ENCODE measurements around the gene PSMG1.
"Not testable (repeated sequence)": the region's sequence is repeated elsewhere in the genome, so short reads cannot be mapped to it uniquely, and the experiment has no call there.

The PSMG1 gene

DNA sequence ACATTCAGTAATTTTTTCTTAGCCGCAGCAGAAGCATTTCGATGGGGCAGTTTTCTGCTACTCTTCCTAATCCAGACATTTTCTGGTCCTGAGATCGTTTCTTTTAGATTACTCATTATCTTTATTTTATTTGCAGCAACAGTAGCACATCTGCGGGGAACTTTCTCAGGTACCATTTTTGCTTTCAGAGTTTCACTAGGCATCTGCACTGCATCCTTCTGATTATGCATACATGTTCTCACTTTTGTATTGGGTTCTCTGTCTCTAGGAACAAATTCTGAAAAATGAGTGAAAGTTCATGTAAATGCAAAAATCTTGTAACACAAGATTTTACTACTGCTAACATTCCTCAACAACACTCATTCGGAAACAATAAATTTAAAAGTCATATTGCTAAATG lies 3.9 kb upstream of the PSMG1 start:
- no peak for DNase-seq

DNA sequence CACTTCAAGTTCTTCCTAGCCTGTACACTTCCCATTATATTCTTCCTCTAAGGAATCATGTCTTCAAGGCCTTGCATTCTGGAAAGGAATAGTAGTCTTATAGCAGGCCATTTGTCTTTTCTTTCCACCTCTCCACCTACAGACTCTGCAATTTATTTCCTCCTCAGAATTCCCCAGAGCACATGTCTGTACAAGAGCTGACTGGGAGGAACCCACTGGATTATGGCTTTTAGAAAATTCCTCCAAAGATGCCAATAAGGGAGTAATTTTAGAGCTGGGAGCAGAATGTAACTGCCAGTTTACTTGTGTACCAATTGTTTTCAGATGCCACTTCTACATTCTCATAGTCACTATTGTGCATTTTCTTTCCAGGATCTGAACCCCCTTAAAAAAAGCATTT lies 3.4 kb upstream of the PSMG1 start:
- DNase-seq = no peak

DNA sequence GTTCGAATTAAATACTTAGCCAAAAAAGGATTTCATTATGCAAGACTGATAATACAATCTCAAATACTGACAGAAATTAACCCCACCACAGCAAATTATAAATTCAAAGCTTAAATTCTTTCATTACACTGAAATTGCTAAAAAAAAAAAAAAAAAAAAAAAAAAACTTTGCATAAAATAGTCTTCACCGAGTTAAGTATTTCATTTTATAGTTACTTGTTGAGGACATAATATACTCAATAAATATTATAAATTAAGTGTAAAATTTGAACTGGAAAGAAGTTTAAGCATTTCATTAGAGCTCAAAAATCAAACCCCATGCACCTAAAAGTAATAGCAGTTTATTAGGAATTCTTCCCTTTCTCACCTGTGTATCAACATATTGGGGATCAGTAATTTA lies 1.9 kb upstream of the PSMG1 start:
- no peak for DNase-seq

DNA sequence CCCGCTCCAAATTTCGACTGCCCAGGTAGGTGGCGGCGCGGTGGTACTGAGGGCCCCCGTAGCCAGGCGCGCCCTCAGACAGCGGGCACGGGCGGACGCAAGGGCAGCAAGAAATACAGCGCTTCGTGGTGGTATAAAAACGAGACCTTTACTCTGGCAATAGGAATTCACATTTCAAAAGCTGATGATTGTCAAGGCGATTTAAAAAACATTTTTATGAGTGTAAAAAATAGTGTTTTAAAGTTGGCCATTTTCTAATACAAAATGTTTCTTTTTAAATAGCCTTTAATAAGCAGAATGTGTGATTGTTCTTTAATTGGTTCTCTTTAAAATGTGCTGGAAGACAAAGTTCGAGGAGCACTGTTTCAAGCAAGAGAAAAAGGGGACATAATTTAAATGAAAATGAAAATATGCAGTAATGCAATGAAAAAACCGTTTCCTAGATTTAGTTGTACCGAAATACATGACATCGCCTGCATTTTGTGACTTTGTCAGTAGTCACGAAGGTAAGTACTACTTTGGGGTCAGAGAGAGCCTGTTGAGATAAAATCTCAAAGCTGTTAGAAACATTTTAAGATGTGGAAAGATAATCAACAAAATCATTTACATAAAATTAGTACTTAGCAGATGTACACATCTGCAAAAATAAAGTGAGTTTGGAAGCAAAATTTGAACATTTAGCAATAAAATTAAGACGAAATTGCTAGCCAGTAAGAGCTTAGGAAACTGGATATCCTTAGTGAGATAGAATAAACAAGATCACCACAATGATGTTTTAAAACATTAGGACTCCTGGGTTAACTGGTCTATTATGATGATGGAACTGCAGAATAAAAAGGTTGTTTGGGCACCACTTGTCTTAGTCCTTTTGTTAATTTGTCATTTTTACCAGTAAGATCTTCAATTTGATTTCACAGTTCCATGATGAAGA lies 1.1 kb upstream of the PSMG1 start:
- DNase-seq = no peak

DNA sequence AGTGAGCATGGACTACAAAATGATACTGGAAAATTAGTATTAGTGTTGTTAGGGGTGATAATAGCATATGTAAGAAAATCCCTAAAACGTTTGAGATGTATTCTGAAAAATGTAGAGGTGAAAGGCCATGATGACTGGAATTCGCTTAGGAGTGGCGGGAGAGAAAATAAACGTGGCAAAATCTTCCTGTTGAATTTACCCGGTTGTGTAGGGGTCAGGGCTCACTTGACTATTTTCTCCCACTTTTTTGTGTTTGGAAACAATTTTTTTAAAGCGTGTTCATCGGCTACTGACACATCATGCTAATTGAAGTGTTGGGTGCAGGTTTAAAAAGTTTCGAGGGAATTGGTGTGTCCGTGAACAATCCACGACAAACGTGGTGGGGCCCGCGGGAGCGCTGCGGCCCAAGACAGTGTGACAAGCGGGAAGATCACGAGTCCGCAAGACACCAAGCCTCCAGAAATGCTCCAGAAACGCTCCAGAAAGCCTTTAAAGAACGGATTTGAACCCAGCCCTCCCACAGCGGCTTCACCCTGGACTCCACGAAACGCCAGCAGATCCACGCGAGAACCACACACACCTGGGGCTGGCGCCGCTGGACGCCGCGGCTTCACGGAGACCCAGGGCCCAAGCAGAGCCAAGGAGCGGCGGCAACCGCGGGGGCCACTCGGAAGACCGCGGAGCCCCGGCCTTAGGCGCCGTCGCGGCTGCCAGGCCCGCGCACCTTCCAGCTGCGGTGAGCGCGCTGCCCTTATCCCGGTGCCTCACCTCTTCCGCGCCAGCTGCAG lies 573 bp downstream of the PSMG1 start:
- no peak for DNase-seq

DNA sequence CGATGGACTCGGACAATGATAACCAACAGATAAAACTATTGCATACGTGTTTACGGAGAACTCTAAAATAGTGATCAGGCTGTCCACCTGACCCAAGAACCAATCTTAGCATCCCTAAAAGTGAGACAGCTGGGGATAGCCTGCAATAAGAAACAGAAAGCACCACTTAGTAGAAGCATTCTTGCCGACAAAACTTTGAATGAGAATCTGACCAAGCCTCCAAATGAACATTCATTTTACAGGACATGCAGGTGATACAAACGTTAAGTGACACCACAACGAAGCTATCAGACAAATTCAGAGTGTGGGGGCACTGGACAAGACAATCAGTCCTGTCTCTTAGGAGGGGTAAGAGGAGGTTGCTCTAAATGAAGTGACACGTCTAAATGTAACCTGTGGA lies 1.2 kb downstream of the PSMG1 start:
- no peak for DNase-seq

DNA sequence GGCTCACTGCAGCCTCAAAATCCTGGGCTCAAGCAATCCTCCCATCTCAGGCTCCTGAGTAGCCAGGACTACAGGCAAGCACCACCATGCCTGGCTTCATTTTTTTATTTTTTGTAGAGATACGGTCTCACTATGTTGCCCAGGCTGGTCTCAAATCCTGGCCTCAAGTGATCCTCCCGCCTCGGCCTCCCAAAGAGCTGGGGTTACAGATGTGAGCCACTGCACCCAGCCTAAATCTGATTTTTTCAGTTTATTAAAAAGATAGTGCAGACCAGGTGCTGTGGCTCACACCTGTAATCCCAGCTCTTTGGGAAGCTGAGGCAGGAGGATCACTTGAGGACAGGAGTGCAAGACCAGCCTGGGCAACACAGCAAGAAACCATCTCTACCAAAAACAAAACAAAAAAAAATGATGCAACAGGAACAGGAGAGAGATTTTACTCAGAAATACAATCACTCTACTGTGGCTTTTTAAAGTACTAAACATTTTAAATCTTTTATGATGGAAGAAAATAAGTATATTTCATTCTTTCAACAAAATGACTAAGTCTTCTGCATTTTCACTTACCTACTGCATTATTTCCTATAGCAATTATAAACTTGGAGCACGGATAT lies 1.9 kb downstream of the PSMG1 start:
- DNase-seq = no peak

DNA sequence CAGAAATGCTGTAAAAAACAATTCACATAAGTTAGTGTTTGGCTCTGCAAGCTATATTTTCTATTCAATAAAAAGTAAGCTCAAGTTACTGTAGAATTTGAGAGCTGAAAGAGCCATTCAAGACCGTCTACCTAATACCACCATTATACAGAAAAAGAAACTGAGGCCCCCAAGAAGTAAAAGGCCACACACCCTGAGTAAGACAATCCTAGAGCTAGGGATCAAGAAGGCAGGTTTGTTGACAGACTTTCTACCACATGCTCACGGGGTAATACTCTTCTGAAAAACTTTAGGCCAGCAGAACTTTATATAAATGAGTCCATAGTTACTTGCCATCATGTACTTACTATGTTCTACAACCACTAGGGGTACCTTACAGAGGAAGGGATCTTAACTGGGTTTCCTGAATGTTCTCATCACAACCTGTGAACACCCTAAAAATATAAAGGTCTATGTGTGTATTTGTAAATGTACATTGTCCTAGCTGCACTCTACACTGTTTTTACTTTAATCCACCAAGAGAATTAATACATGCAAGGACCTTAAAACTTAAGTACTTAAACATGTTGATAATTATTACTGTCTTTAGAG lies 2.7 kb downstream of the PSMG1 start:
- no peak for DNase-seq

DNA sequence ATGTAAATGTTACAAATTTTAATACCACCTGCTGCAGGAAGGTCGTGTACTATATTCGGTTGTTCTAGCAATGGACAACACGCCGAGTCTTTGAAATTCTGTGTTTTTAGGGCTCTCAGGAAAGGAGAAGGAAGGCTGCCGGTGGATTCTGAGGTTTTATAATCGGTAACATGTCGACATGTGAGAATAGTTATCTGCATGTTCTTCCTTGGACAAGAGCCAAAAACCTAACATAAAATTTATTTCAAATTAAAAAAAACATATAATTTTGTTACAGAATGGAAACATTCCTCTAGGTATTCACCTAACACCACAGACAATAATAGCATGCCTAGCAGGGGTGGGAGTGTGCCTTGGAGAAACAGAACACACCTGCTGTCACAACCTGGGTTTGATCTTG lies 4.8 kb downstream of the PSMG1 start:
- DNase-seq = no peak

DNA sequence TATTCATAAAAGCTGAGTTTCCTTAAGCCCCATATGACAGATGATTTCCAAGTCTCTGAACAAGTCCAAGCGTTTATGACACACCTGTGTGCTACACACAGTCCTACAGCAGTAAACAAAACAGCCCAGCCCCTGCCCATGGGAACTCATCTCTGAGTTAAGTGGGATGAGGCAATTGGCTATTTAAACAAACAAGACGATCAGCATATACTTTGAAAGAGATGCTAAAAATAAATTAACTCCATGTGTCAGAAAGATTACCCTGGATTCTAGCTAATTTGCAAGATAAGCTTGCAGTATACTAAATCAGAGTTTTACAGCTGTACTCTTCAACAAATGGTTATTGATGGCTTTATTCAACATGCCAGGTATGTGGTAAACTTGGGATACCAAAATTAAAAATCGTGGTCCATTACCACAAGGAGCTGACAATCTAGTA lies 7.0 kb downstream of the PSMG1 start:
- DNase-seq = no peak

DNA sequence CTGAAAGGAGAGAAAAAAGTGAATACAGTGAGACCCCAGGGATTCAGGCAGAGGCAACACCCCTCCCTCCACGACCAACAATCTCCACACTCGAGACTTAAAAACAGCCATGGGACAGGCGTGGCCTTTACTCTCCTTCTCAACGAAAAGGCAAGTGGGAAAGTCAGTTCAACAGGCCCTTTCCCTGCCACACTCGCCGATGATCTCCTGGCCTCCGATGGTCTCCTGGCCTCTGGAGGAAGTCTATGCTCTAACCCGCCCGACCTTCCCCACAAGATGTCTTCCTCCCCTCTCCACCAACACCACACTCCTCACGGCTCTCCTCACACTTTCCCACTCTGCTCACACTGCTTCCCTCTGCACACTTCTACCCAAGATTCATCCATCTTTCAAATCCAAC lies 7.6 kb downstream of the PSMG1 start:
- no peak for DNase-seq

DNA sequence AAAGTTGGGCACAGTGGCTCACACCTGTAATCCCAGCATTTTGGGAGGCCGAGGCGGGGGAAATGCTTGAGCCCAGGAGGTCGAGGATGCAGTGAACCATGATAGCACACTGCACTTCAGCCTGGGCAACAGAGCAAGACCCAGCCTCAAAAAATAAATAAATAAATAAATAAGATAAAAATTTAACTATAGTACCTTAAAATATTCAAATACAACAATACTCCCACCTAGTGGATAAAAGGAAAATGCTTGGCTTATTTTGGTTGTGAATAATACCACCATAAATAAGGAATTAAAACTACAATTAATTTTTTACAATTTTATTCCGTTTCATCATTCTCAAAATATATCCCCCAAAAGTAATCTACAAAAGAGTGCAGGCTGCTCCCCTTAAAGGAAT lies 8.1 kb downstream of the PSMG1 start:
- DNase-seq = no peak

DNA sequence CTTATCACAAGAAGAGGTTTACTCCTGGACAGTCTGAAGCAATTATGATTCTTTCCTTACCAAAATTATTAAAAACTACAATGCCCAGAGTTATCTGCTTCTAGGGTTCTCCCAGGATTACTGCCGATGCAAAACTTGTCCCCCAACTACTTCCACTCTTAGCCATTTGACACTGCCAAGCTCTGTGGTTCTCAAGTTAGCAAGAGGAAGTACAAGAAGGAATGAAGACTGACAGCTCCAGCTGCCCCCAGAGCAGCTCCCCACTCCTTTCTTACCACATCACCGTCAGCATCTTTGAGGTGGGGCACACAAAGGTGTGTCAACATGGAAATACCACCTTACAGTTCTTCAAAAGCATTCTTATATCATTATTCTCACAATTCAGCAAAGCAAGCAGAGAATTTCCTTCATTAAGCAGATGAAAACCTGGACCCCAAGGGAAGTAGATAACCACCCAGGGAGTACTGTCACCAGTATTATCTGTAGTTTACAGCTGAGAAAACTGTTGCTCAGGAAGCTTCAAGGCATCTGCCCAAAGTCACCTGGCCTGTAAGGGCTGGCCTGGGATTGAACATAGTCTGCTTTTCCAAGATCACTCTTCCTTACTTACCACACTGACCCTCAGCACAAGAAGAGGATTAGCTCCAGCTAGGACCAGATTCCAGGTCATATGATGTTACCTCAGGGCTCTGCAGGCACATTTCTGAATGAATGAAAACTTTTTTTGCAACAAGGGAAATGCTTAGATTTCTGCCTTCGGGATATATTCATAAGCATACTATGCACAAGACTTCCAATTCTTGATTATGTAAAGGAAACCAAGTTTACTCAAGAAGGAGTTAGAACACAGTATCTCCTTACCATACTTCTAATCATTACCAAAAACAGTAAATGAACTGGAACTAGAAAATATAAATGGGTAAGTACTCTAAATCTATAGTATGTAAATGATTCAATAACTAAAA lies 9.3 kb downstream of the PSMG1 start:
- no peak for DNase-seq

DNA sequence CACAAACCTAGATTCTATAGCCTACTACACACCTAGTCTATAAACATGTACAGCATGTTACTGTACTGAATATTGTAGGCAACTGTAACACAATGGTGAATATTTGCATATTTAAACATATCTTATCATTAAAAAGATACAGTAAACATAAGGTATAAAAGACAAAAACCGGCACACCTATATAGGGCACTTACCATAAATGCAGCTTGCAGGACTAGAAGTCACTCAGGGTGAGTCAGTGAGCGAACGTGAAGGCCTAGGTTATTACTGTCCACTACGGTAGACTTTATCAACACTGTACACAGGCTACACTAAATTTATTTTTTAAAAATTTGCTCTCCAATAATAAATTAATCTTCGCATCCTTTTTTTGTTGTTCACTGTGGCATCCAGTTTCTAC lies 13.3 kb downstream of the PSMG1 start:
- DNase-seq = no peak

DNA sequence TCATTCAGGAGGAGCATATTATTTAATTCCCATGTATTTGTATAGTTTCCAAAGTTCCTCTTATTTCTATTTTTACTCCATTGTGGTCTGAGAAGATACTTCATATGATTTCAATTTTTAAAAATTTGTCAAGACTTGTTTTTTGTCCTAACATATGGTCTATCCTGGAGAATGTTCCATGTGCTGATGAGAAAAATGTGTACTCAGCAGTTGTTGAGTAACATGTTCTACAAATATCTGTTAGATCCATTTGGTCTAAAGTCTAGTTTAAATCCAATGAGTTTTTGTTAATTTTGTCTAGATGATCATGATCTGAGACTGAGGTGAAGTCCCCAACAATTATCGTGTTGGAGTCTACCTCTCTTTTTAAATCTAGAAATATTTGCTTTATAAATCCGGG lies 14.5 kb downstream of the PSMG1 start:
- no peak for DNase-seq

DNA sequence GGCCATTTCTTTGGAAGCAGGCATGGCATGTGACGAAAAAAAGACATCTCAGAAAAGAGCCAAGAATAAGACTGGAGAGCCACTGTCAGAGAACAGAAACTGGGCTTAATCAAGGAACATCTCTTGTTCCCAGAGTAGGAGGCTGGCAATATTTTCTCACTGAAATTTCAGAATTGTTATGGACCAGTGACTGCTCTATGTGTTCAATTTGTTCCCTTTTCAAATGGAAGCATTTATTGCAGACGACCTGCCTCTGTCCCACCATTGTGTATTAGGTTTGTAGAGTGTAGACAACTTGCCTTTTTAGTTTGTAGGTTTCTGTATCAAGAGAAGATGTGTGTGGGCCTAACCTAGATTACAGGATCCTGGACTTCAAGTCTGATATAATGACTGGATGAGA lies 18.7 kb downstream of the PSMG1 start:
- no peak for DNase-seq

DNA sequence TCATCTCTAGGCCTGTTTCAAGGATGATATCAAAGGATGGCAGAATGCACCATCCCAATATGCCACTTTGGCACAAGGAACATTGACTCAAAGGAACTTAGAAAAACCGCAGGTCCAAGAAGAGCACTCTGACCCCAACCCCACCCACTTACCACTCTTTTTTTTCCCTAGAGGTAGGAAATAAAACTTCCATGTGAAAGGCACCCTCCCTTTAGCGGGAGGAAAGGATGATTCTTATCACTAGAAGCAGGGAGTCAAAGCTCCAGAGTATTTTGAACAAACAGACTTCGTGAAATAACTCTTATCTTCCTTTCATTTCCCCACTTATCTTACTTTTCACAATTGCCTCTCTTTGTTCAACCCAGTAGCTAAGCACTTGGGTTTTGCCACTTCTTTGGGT lies 22.2 kb downstream of the PSMG1 start:
- DNase-seq = no peak

DNA sequence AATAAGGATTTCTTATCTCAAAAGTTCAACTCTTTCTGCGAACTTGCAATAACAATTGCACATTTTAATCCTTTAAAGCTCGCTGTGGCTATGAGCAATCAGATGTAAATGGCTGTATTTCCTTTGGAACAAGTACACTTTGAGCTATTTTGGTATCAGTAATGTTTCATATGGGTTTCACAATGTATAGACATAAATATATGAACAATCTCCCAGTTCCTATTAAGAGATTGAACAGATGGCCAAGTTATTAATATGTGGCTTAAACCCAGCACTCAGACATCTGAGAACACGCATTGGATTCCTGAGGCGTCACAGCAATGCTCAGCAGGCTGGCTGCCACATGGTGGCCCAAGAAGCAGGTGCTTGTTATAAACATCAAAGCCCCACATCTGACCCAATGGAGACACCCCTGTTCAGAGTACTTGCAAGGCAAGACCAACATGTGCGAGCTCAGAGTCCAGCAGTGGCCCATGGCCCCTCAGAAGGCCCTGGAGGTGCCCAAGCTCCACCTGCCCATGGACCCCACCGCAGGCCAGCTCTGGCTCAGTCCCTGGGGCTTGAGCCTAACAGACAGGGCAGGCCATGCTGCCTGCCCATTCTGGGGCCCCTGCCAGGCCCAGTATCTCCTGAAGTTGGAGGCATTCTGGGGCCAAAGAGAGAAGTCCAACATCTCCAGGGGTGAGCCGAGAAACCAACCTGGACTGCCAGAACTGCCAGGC lies 23.7 kb downstream of the PSMG1 start:
- DNase-seq = no peak

DNA sequence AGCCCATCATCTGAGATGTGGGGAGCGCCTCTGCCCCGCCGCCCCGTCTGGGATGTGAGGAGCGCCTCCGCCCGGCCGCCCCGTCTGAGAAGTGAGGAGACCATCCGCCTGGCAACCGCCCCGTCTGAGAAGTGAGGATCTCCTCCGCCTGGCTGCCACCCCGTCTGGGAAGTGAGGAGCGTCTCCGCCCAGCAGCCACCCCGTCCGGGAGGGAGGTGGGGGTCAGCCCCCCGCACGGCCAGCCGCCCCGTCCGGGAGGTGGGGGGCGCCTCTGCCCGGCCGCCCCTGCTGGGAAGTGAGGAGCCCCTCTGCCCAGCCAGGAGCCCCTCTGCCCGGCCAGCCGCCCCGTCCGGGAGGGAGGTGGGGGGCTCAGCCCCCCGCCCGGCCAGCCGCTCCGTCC lies 26.0 kb downstream of the PSMG1 start:
- not testable (repeated sequence) for DNase-seq

DNA sequence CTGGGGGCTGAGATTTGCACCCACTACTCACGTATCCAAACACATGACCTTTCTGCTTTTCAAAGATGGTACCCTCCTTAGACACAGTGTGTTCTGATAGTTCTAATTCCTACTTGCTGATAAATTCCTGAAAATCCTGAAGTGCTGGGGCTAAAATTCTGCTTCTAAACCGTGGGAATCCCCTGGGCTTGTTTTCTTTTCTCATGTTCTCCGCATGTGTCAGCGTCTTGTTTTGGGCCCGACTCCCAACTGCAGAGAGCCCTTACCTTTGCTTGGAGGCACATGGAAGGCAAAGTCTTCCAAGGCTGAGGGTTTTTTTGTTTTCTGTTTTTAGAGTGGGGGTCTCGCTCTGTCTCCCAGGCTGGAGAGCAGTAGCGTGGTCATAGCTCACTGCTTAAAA lies 27.2 kb downstream of the PSMG1 start:
- no peak for DNase-seq

DNA sequence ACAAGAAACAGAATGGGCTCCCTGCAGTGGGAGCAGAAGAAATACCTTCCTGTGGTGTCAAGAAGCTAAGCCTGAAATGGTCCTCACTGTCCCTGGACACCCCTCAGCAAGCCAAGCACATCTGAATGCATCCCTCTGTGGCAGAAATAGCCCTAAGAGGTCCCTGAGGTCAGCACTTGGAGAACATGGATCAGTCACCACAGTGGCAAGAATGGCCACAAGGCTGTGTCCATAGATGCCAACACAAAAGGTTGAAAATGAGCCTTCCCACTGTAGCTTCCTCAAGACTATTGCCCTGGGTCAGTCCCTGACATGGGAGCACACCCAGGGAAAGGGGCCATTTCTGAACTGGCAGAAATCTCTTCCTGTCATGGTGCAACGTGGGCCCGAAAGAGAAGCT lies 27.7 kb downstream of the PSMG1 start:
- no peak for DNase-seq

DNA sequence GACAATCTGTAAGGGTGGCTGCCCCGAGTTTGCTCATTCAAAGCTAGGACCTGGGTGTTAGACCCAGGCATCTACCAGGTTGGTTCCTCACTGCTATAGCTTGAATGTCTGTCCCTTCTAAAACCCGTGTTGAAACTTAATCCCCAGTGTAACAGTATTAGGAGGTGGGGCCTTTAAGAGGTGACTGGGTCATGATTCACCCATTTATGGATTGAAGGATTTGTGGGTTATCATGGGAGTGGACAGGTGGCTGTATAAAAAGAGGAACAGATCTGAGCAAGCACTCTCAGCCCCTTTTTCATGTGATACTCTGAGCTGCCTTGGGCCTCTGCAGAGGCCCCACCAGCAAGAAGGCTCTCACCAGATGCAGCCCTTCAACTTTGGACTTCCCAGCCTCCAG lies 29.4 kb downstream of the PSMG1 start:
- DNase-seq = no peak
